ENCODE data around the gene HOXD12.

GRCh38 chr2:176083796-176084261 is 15.8 kb upstream of the HOXD12 start, which contains the start of gene EVX2:
- TF ChIP-seq CTCF (IDR thresholded peaks at IDR 0.05) (no peak), POLR2A (IDR thresholded peaks at IDR 0.05) (no peak)

All from lower leg skin (tissue), 3 donors.